PFSK-1 (cell line): ENCODE measurements around the gene COMTD1.

ENCODE experiments used
- FOXP2 ChIP-seq: optimal IDR thresholded peaks from 2 replicates; pipeline ENCODE3; 2011; ENCODE audit warnings: borderline replicate concordance, control low read depth, inconsistent platforms; ENCODE audit not compliant: insufficient read depth; ENCODE audit errors: extremely low read length, extremely low read depth
- POLR2AphosphoS5 ChIP-seq: IDR thresholded peaks from 2 replicates; pipeline ENCODE4 v1.6.1; 2012; ENCODE audit warnings: low read depth, mild to moderate bottlenecking, control low read depth, low read length, moderate library complexity
- SIN3A ChIP-seq: IDR thresholded peaks from 2 replicates; pipeline ENCODE4 v1.6.1; 2012; ENCODE audit warnings: mild to moderate bottlenecking, low read length, moderate library complexity, borderline replicate concordance; ENCODE audit not compliant: insufficient read depth
- TAF1 ChIP-seq: IDR thresholded peaks from 2 replicates; pipeline ENCODE4 v1.6.1; 2012; ENCODE audit warnings: low read length, control low read depth, borderline replicate concordance; ENCODE audit not compliant: insufficient read depth
- TF ChIP-seq, protein P1 (sequence below), 2 experiments: IDR thresholded peaks; 2 replicates each; pipeline versions ENCODE4 v1.6.1 to v1.8.0; 2011 to 2012; ENCODE audit warnings: low read depth in 2 of 2, low read length in 2 of 2, control low read depth in 1 of 2, inconsistent platforms in 1 of 2, mild to moderate bottlenecking in 1 of 2, moderate library complexity in 1 of 2; ENCODE audit not compliant: insufficient read depth in 1 of 2

The COMTD1 gene

DNA sequence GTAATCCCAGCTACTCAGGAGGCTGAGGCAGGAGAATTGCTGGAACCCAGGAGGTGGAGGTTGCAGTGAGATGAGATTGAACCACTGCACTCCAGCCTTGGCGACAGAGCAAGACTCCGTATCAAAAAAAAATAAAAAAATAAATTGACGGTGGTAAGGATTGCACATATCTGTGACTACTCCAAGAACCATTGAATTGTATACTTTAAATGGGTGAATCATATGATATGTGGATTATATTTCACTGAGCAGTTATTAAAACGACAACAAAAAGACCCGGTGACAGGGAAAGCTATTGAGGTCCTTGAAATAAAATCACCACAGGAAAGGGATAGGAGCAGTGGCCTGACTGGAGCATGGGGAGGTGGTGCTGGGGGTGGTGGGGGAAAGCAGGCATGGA is 31.2 kb upstream of the COMTD1 start:
- TF ChIP-seq TAF1 (no peak), SIN3A (no peak), POLR2AphosphoS5 (no peak), FOXP2 (no peak)
- TF ChIP-seq, protein P1, sequence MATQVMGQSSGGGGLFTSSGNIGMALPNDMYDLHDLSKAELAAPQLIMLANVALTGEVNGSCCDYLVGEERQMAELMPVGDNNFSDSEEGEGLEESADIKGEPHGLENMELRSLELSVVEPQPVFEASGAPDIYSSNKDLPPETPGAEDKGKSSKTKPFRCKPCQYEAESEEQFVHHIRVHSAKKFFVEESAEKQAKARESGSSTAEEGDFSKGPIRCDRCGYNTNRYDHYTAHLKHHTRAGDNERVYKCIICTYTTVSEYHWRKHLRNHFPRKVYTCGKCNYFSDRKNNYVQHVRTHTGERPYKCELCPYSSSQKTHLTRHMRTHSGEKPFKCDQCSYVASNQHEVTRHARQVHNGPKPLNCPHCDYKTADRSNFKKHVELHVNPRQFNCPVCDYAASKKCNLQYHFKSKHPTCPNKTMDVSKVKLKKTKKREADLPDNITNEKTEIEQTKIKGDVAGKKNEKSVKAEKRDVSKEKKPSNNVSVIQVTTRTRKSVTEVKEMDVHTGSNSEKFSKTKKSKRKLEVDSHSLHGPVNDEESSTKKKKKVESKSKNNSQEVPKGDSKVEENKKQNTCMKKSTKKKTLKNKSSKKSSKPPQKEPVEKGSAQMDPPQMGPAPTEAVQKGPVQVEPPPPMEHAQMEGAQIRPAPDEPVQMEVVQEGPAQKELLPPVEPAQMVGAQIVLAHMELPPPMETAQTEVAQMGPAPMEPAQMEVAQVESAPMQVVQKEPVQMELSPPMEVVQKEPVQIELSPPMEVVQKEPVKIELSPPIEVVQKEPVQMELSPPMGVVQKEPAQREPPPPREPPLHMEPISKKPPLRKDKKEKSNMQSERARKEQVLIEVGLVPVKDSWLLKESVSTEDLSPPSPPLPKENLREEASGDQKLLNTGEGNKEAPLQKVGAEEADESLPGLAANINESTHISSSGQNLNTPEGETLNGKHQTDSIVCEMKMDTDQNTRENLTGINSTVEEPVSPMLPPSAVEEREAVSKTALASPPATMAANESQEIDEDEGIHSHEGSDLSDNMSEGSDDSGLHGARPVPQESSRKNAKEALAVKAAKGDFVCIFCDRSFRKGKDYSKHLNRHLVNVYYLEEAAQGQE (IDR thresholded peaks at IDR 0.05; ENCODE audit: insufficient read depth in 1 of 2, low read depth in 2 of 2, low read length in 2 of 2), result no peak

DNA sequence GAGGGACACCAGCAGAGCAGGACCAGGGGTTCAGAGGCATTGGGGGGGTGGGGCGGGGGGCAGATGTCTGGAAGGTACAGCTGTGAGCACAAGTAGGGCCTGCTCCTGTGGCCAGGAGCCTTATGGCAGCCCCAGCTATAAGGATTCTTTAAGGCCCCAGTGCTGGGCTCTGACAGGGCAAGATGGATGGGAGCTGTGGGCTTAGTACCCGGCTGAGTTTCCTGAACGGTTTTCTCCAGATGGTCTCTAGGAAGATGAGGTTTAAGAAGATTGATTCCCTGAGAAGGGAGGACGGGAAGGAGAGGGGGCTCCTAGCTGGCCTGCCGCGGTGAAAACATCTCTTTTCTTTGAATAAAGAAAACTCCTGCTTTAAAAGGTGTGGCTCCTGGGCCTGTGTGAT is 30.1 kb upstream of the COMTD1 start:
- TF ChIP-seq TAF1 (no peak), FOXP2 (no peak), POLR2AphosphoS5 (no peak), SIN3A (no peak)
- TF ChIP-seq, protein P1 (IDR thresholded peaks at IDR 0.05; ENCODE audit: insufficient read depth in 1 of 2, low read depth in 2 of 2, low read length in 2 of 2), result no peak

DNA sequence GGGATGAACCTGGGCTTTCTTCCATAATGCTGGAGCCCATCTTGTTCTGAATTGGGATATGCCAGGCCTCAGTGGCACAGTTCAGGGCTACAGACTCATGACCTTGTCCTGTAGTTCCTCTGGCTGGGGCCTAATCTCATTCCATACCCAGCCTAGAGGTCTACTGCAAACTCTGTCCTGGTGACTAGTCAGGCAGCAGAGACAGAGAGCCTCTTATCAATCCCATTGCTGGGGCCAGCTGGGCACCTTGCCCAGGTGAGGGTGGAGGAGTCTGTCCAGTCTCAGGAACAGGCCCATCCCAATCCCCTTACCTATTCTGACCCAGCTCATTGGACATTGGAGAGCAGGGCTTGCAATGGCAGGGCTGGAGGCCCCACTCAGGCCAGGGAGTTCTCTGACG is 28.0 kb upstream of the COMTD1 start:
- TF ChIP-seq, protein P1 (IDR thresholded peaks at IDR 0.05; ENCODE audit: insufficient read depth in 1 of 2, low read depth in 2 of 2, low read length in 2 of 2), result no peak
- TF ChIP-seq FOXP2 (no peak), TAF1 (no peak), SIN3A (no peak), POLR2AphosphoS5 (no peak)

DNA sequence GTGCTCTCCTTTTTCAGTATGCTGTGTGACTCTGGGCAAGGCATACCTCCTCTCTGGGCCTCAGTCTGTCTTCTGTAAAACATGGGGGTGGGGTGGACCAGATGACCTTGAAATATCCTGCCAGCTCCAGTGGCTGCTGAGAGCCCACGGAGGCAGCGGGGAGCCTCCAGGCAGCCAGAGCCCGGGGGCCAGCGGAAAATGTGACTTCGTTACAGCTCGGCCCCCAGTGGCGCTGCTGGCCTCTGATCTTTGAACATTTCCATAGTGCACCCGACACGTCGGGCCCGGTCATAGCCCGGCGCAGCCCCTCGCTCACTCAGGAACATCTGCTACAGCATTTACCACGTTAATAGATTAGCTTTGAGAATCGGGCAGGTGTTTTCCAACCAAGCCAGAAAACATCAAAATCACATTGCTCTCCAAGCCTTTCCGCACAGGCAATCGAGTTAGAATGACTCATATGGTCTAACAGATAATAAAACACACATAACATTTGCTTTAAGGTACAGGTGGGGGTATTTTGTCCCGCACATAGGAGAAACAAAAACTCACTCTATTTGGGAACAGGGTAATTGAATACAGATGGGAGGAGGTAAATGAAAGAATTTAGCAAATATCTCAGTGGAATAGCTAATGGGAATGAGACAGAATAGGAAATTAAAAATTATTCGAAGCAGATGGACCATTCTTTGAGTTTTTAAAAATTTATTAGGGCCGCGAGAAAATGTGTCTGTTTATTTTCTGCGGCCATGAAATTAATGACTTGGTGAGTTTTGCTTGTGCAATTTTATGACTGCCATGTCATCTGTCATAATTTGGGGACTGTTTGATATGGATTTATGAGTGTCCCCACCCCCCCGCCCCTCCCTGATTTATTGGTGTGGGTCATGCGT is 26.3 kb upstream of the COMTD1 start:
- TF ChIP-seq POLR2AphosphoS5 (no peak), SIN3A (no peak), TAF1 (no peak)
- TF ChIP-seq, protein P1 (IDR thresholded peaks at IDR 0.05; ENCODE audit: insufficient read depth in 1 of 2, low read depth in 2 of 2, low read length in 2 of 2), result no peak

DNA sequence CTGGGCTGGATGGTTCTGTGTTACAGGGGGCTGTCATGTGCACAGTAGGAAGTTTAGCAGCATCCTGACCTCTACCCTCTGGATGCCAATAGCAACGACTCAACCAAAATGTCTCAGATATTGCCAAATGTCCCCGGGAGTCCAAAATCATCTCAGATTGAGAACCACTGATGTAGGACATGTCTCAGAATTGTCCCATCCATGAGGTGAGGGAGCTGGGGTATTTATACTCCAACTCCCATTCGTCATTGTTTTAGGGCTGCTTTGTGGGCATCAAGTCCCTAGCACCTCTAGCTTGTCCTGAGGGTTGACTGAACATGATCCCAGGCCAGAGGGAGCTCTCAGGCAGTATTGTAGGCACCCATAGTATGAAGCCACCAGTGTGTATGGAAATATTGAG is 25.2 kb upstream of the COMTD1 start:
- TF ChIP-seq FOXP2 (no peak), POLR2AphosphoS5 (no peak), TAF1 (no peak), SIN3A (no peak)
- TF ChIP-seq, protein P1 (IDR thresholded peaks at IDR 0.05; ENCODE audit: insufficient read depth in 1 of 2, low read depth in 2 of 2, low read length in 2 of 2), result no peak
